ENCODE data around the gene SEC14L5.
"Not testable (repeated sequence)": the region's sequence is repeated elsewhere in the genome, so short reads cannot be mapped to it uniquely, and the experiment has no call there.

SEC14L5 gene

DNA sequence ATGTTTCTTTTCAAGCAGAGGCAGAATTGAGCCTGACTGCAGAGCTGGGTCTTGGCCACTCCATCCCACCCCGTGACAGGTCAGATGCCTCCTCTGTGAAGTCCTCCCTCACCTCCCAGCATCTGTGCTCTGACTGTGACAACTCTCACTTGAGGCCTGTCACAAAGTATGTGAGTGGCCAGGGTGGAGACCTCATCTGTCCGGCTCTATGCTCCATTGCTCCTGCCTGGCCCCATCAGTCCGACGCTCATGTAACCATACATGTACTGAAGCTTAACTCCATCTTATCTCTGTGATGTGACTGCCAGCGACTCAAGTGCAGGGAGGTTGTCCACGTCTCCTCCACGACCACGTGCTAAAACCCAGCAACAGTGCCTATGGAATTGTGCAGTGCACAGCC, 24.7 kb upstream of the SEC14L5 start:
- DNase-seq = no peak

DNA sequence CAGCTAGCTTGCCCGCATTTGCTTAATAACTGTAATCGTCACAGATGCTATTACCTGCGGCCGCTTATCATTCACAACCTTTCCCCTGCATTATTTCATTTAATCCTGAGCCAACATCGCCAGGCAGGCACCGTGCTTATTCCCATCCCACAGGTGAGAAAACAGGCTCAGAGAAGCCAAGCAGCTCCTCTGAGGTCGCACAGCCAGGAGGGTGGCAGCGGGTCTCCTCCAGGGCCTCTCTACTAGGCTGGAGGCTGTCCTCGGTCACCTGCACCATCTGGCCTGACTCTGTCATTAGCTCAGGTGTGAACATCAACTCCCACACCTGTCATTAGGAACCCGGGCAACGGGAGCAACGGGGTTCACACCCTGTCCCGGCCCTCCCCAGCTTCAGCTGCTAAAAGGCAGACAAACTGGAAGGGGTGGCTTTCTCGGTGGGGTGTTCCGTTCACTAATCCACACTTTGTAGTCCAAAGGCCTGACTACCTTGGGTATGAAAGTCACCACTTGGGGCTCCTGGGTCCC, 24.2 kb upstream of the SEC14L5 start:
- DNase-seq = no peak

- no peak for DNase-seq
These were observed 23.5 kb upstream of the SEC14L5 start for GRCh38 chr16:4934591-4934990.

DNA sequence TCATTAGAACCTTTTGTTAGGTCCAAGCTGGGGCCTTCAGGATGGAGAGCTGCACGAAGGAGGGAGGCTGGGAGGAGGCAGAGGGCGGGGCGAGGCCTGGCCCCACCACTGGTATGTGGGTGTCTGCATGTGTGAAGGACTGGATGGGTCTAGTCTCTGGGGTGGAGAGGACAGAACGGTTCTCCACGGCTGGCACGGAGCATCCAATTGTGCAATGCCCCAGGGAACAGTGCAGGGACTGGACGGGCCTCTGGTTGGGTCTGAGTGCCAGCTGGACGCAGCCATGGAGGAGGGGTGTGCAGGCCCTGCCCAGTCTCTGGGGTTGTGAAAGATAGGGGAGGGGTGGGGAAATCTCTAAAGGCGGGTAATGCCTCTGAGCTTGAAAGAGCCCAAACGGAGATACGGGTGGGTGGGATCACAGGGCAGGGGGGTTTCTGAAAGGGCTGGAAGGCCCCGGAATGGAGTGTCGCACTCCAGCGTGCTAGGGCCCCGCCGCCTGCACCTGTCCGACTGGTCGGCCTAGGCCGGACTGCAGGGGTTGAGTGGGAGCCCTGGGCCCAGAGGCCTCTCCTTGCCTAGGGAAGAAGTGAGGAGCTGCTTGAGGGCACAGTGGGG, 22.8 kb upstream of the SEC14L5 start:
- DNase-seq = no peak

DNA sequence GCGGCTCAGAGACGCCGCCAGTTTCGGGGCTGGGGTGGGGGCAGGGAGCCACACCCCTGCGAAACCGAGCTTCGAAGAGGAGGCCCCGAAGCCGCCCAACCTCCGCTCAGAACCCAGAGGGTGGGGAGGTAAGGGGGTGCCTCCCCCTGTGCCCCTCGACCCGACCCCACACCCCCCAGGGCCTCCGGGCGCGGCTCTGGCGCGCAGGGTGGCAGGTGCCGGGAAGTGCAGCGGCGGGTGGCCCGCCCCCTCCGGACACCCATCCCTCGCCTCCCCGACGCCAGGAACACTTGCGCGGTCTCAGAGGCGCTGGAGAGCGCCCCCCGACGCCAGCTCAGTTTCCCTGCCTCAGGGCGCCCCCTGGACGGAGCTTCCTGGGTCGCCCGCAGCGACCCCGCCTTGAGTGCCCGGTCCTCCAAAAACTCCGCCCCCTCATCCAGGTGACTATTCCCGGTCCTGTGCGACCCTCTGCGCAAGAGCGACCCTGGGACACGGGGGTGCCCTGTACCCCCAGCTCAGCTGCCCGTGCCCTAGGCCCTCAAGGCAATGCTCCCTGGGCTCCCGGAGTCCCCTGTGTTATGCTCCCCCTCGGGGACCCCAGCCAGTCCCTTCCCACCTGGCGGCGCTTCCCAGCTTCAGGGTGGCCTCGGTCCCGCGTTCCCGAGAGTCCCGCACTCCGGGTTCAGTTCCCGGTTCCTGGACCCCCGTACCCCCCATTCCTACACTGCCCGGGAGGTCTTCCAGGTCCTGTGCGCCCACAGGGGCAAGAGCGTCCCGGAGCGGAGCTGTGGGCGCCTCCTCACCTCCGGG, 21.7 kb upstream of the SEC14L5 start:
- no peak for DNase-seq

GRCh38 chr16:4936991-4937781, 20.9 kb upstream of the SEC14L5 start, which contains the start of gene PPL:
PPL (minus strand) TSS chr16:4937148; CDS start chr16:4937045, 103 bp downstream.
- DNase-seq = no peak

GRCh38 chr16:4937782-4938682, 20.1 kb upstream of the SEC14L5 start:
- no peak for DNase-seq

DNA sequence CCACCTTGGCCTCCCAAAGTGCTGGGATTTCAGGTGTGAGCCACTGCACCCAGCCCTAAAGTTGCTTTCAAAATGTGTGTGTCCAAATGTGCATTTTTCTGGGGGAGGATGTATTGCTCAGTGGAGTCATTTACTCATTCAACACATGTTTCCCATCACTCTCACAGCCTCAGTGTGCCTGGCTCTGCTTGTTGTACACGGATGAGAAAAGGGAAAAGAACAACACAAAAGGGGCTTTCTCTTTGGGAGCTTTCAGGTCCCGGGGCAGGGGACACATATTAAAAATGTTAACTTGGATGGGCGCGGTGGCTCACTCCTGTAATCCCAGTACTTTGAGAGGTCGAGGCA, 19.5 kb upstream of the SEC14L5 start:
- no peak for DNase-seq

GRCh38 chr16:4940719-4941118, 17.4 kb upstream of the SEC14L5 start:
- no peak for DNase-seq

DNA sequence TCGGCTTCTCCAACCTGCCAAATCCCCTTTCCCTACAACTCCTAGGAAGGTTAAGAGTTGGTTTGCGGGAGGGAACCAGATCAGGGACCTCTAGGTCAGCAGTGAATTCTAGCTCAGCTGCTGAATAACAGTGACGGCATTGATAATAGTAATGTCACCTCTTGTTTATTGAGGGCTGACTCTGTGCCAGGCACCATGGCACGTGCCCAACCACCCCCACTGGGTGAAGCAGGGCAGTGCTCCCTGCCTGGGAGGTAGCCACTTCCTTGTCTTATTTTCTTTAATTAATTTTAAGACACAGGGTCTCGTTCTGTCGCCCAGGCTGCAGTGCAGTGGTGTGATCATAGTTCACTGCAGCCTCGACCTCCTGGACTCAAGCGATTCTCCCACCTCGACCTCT, 15.6 kb upstream of the SEC14L5 start:
- no peak for DNase-seq

DNA sequence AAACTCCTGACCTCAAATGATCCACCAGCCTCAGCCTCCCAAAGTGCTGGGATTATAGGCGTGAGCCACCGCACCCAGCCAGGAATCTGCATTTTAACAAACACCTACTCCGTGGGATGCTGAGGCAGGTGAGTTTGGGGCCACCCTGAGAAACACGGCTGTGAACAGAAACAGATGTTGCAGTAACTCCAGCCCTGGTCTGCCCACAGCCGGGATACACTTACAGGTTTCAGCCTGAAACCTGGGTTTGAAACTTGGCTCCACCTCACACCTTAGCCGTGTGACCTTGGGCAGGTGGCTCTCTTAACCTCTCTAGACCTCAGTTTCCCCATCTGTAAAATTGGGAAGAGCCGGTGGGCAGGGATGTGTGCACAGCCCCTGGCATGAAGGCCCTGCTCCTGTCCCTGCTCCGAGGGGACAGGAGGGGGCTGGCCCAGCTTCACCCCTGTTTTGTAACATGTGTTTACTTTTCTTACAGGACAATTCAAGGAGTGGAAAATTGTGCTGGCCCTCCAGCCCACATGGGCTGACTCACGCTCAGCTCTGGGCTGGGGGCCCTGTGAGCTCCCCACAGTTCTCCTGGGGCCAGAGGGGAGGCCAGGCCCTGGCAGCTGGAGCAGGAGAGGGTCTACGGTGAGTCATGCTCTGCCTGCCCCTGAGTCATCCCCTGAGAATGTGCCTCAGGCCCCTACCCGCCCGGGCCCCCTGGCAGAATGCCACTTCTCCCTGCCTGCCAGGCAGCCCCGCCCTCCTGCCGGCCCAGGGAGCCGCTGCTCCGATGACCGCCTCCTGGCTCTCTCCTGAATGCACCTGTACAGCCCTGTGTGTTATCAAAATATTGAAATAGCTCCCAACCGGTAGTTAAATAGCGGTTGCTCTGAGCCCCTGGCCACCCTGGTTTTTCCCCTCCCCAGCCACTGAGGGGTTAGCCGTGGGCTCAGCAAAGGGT, 13.5 kb upstream of the SEC14L5 start:
- no peak for DNase-seq

DNA sequence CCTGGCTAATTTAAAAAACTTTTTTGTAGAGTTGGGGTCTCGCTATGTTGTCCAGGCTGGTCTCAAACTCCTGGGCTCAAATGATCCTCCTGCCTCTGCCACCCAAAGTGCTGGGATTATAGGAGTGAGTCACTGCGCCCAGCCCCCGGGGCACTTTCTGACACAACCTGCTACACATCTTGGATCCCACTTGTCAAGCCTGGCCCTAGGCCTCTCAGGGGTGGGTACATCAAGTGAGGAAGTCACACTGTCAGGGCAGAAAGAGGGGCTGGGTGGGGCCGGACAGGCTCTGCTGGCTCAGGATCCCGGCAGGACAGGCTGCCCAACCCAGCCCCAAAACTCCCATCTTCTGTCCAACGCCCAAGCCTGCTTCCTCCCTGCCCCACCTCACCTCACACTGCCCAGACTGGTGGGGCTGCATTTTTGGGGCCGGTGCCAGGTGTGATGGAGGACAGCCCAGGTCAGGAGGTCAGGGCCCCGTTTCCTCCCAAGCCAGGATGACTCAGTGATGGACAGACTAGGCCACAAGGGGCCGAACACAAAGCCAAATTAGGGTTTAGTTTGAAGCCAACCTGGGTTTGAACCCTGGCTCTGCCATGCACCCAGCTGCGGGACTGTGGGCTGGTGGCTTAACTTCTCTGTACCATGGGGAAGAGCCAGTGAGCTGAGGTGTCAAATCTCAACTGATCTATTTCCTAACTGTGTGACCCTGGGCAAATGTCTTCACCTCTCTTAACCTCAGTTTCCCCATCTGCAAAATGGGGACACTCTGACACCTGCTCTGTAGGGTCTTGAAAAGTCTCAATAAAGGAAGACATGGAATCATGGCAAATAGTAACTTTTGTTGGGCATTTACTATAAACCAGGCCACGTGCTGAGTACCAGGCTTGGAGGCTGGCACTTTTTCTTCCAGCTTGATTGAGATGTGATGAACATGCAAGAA, 12.3 kb upstream of the SEC14L5 start:
- DNase-seq = no peak

DNA sequence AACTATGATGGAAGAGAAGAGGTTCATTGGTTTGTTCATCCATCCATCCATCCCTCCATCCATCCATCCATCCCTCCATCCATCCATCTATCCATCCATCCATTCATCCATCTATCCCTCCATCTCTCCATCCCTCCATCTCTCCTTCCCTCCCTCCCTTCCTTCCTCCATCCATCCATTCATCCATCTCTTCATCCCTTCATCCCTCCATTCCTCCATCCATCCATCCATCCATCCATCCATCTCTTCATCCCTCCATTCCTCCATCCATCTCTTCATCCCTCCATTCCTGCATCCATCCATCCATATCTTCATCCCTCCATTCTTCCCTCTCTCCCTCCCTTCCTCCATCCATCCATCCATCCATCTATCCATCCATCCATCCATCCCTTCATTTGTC, 11.2 kb upstream of the SEC14L5 start:
- DNase-seq = no peak

DNA sequence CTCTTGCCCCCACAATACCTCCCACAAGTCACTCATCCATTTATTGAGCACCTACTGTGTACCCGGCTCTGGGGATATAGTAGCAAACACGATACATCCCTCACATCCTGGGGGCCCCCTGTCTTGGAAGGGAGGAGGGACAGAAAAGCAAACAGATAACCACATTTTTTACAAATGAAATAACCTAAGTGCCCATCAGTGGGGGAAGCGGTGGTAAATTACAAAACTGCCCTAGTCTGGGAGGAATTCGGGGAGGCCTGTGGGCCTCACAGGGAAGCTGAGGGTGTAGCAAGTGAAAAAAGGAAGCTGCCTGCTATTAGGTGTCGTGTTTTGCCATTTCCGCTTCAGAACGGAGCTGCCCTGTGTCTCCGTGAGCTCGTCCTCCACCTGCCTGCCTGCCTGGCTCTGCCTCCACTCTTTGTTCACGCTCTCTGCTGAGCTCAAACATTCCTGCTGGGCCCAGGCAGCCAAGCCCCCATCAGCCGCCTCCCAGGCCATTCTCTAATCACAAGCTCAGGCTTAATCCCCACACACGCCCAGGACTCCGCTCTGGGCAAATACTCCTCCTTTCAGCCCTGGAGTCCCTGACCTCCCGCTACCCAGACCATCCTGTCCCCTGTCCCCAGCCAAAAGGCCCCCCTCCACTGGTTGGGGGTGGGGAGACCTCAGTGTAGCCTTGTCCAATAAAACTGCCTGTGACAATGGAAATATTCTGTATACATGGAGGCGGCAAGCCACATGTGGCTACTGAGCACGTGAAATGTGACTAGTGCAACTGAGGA, 10.2 kb upstream of the SEC14L5 start:
- no peak for DNase-seq

DNA sequence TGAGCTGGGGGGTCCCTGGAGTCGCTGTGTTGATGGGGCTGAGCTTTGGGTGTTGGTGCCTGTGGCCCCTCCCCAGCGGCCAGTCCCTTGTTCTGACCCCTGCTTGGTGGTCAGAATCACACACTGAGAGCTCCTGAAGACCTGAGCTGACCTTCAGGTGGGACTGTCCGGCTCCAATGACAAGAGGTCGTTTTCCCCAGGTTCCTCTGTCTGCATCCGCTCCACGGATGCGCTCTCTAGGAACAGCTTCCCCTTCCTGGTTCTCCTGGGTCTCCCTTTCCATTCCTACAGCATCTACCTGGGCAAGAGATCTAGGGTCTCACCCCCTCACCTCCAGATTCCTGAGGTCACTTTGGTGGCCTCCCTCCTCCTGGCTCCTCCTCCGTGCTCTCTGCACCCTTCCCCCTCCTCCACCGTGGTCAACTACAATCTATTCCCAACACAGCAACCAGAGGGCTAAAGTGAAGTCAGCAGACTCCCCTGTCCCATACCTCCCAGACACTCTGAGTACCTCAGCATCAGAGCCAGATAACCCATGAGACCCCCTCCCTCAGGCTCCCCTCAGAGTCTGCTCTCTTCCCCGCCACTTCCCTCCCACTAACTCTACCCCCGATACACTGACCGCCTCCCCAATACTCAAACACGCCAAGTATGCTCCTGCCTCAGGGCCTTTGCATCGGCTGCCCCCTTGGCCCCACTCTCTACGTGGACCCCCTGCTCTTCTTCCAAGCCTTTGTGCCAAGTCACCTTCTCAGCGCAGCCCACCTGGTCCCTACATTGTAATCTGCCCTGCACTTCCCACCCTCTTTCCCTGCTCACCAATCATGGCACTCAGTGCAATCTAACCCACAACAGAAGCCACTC, 9.0 kb upstream of the SEC14L5 start:
- DNase-seq = no peak

GRCh38 chr16:4949986-4950385, 8.1 kb upstream of the SEC14L5 start:
- no peak for DNase-seq

GRCh38 chr16:4951583-4951982, 6.5 kb upstream of the SEC14L5 start:
- not testable (repeated sequence) for DNase-seq

GRCh38 chr16:4954714-4955113, 3.4 kb upstream of the SEC14L5 start:
- DNase-seq = no peak

DNA sequence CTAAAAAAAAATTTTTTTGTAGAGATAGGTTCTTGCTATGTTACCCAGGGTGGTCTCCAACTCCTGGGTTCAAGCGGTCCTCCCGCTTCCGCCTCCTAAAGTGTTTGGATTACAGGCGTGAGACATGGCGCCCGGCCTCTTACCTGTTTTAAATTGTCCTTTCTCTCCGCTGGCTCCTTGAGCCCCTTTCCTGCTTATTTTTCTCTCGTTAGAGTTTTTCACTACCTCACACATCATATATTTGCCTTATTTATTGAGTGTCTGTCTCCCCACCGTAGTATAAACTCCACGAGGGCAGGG, 760 bp upstream of the SEC14L5 start:
- DNase-seq = no peak

All from activated CD4-positive, alpha-beta T cell treated with anti-CD3 and anti-CD28 coated beads for 1 hour (primary cell).